ENCODE measurements around the gene APOL5. TPM values are rescaled to one million over a fixed set of nuclear protein-coding genes. Genes with fewer than 3 reads are reported as not detected.

The APOL5 gene
- total and polyA plus RNA-seq, 4 donors, result not detected

DNA sequence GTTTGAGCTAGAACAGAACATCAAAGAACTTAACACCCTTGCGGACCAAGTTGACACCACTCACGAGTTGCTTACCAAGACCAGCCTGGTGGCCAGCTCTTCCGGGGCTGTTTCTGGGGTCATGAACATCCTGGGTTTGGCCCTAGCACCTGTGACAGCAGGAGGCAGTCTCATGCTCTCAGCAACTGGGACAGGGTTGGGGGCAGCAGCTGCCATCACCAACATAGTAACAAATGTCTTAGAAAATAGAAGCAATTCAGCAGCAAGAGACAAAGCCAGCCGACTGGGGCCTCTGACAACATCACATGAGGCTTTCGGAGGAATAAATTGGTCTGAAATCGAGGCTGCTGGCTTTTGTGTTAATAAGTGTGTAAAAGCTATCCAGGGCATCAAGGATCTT lies 8.7 kb downstream of the APOL5 start:
- 79 to 92% methylated on average over 6 of the region's 6 CpGs for WGBS, 2 donors
- H3K27me3 ChIP-seq (ENCODE audit: control insufficient read depth in 3 of 3, insufficient read depth in 3 of 3, low read length in 2 of 3), result no peaks in the 10 kb centered on the region
- DNase-seq, result no peak

DNA sequence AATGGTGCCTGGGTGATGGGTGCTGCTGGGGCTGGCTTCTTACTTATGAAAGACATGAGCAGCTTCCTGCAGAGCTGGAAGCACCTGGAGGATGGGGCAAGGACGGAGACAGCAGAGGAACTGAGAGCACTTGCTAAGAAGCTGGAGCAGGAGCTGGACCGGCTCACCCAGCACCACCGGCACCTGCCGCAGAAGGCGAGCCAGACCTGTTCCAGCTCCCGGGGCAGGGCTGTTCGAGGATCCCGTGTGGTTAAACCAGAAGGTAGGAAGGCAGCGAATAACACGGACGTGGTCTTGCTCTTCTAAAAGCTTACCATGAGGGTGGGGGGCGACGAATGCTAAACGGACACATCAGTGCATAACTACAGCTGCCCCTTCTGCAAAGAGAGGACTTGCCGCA lies 9.3 kb downstream of the APOL5 start:
- no peak for ATAC-seq (ENCODE audit: insufficient read depth, low FRiP score)
- WGBS, 2 donors, result 85 to 91% methylated on average over 15 of the region's 15 CpGs
- Histone ChIP-seq H3K27me3 (ENCODE audit: control insufficient read depth in 3 of 3, insufficient read depth in 3 of 3, low read length in 2 of 3) (no peaks in the 10 kb centered on the region), H3K4me1 (ENCODE audit: control insufficient read depth in 5 of 5, insufficient read depth in 5 of 5, low read length in 5 of 5) (peaks cover 0 to 5% (median 0%) of the 10 kb centered on the region in 5 donors), H3K4me3 (no peak overlapping the region), H3K9ac (ENCODE audit: insufficient read depth in 1 of 2, low read length in 2 of 2) (no peak overlapping the region), H3K27ac (ENCODE audit: low read depth in 1 of 2, low read length in 1 of 2) (no peak overlapping the region), H3K36me3 (ENCODE audit: control insufficient read depth in 4 of 4, insufficient read depth in 4 of 4, low read length in 4 of 4) (no peaks in the 10 kb centered on the region), H3K9me3 (ENCODE audit: control insufficient read depth in 4 of 4, insufficient read depth in 3 of 4, low read length in 3 of 4) (no peaks in the 10 kb centered on the region)
- TF ChIP-seq, protein P1, sequence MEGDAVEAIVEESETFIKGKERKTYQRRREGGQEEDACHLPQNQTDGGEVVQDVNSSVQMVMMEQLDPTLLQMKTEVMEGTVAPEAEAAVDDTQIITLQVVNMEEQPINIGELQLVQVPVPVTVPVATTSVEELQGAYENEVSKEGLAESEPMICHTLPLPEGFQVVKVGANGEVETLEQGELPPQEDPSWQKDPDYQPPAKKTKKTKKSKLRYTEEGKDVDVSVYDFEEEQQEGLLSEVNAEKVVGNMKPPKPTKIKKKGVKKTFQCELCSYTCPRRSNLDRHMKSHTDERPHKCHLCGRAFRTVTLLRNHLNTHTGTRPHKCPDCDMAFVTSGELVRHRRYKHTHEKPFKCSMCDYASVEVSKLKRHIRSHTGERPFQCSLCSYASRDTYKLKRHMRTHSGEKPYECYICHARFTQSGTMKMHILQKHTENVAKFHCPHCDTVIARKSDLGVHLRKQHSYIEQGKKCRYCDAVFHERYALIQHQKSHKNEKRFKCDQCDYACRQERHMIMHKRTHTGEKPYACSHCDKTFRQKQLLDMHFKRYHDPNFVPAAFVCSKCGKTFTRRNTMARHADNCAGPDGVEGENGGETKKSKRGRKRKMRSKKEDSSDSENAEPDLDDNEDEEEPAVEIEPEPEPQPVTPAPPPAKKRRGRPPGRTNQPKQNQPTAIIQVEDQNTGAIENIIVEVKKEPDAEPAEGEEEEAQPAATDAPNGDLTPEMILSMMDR (IDR thresholded peaks at IDR 0.05; ENCODE audit: control extremely low read depth, extremely low read depth), result no peak
- no peak for DNase-seq

More for the DNA sequence above, 8.7 kb downstream of the APOL5 start:
- Histone ChIP-seq H3K27ac (ENCODE audit: low read depth in 1 of 2, low read length in 1 of 2) (no peak overlapping the region), H3K9me3 (ENCODE audit: control insufficient read depth in 4 of 4, insufficient read depth in 3 of 4, low read length in 3 of 4) (no peaks in the 10 kb centered on the region), H3K4me3 (no peak overlapping the region), H3K36me3 (ENCODE audit: control insufficient read depth in 4 of 4, insufficient read depth in 4 of 4, low read length in 4 of 4) (no peaks in the 10 kb centered on the region), H3K4me1 (ENCODE audit: control insufficient read depth in 5 of 5, insufficient read depth in 5 of 5, low read length in 5 of 5) (peaks cover 0 to 5% (median 0%) of the 10 kb centered on the region in 5 donors), H3K9ac (ENCODE audit: insufficient read depth in 1 of 2, low read length in 2 of 2) (no peak overlapping the region)
- no peak for ATAC-seq (ENCODE audit: insufficient read depth, low FRiP score)
- TF ChIP-seq, protein P1 (IDR thresholded peaks at IDR 0.05; ENCODE audit: control extremely low read depth, extremely low read depth), result no peak

DNA sequence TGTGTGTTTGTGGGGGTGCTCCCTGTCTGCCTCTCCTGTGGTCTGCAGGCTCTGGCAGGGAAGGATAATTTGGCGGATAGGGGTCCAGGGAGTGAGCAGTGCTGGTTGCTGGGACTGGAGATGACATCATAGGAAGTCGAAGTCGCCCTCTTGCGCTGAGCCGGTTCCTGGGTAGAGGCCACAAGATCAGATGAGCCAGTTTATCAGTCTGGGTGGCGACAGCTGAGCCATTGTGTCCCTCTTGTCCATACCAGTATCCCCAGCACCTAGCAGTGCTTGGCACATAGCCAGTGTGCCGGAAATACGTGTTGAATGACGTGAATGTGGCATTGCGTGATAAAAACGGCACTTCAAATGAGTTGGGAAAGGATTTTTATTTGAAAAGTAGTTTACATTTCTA lies 9.8 kb downstream of the APOL5 start:
- Histone ChIP-seq H3K27ac (ENCODE audit: low read depth in 1 of 2, low read length in 1 of 2) (no peak overlapping the region), H3K4me3 (no peak overlapping the region), H3K27me3 (ENCODE audit: control insufficient read depth in 3 of 3, insufficient read depth in 3 of 3, low read length in 2 of 3) (no peaks in the 10 kb centered on the region), H3K9me3 (ENCODE audit: control insufficient read depth in 4 of 4, insufficient read depth in 3 of 4, low read length in 3 of 4) (no peaks in the 10 kb centered on the region), H3K9ac (ENCODE audit: insufficient read depth in 1 of 2, low read length in 2 of 2) (no peak overlapping the region), H3K4me1 (ENCODE audit: control insufficient read depth in 5 of 5, insufficient read depth in 5 of 5, low read length in 5 of 5) (peaks cover 0 to 5% (median 0%) of the 10 kb centered on the region in 5 donors), H3K36me3 (ENCODE audit: control insufficient read depth in 4 of 4, insufficient read depth in 4 of 4, low read length in 4 of 4) (no peaks in the 10 kb centered on the region)
- ATAC-seq (ENCODE audit: insufficient read depth, low FRiP score), result no peak
- TF ChIP-seq, protein P1 (IDR thresholded peaks at IDR 0.05; ENCODE audit: control extremely low read depth, extremely low read depth), result no peak
- DNase-seq, result peak; percentile 41 to 56 (median 53)
- WGBS, 2 donors, result 45 to 75% methylated on average over 11 of the region's 11 CpGs
